ENCODE results near the gene FAM193B. TPM values are rescaled to one million over a fixed set of nuclear protein-coding genes. Genes with fewer than 3 reads are reported as not detected.

Gene FAM193B
- total and polyA plus RNA-seq, 10 donors, result 86.9 to 364 (median 134) TPM

GRCh38 chr5:177511181-177511580 lies 43.2 kb downstream of the FAM193B start:
- intact Hi-C loops (cut with DNase I; ENCODE audit: low total_unique reads), result no loop called here
- 69 to 77% (median 74%) methylated on average over 4 to 5 of the region's 5 CpGs for WGBS, 5 donors
- H3K27ac ChIP-seq, result peak overlapping the region; percentile 74 to 99 (median 93)
- TF ChIP-seq POLR2AphosphoS5 (IDR thresholded peaks at IDR 0.05) (peak in 1 of 3 donors; percentile 13), CTCF (IDR thresholded peaks at IDR 0.05 in 8 of 11, conservative IDR thresholded peaks at IDR 0.05 in 3 of 11) (no peak), POLR2A (IDR thresholded peaks at IDR 0.05) (no peak)
- peaks cover 7 to 91% (median 61%) of the 10 kb centered on the region in 6 donors for H3K4me1 ChIP-seq
- peak overlapping the region in 3 of 8 donors; percentile 55 to 86 (median 57) for H3K4me3 ChIP-seq
- peaks cover 0 to 81% (median 54%) of the 10 kb centered on the region in 6 donors for H3K36me3 ChIP-seq
- no peaks in the 10 kb centered on the region for H3K9me3 ChIP-seq
- peak; percentile 81 for DNase-seq
- H3K27me3 ChIP-seq (replicated peaks in 1 of 7), result no peaks in the 10 kb centered on the region

- no peaks in the 10 kb centered on the region for H3K9me3 ChIP-seq
- peak overlapping the region in 5 of 8 donors; percentile 54 to 86 (median 57) for H3K4me3 ChIP-seq
- TF ChIP-seq POLR2AphosphoS5 (IDR thresholded peaks at IDR 0.05) (peak; percentile 83 to 92 (median 89)), POLR2A (IDR thresholded peaks at IDR 0.05) (peak in 1 of 3 donors; percentile 32), CTCF (IDR thresholded peaks at IDR 0.05 in 8 of 11, conservative IDR thresholded peaks at IDR 0.05 in 3 of 11) (peak in 1 of 11 experiments; percentile 11)
- peak; percentile 92 for DNase-seq
- intact Hi-C loops (cut with DNase I; ENCODE audit: low total_unique reads), result no loop called here
- peaks cover 0 to 84% (median 53%) of the 10 kb centered on the region in 6 donors for H3K36me3 ChIP-seq
- H3K27ac ChIP-seq, result peak overlapping the region; percentile 74 to 99 (median 93)
- H3K27me3 ChIP-seq (replicated peaks in 1 of 7), result no peaks in the 10 kb centered on the region
- H3K4me1 ChIP-seq, result peaks cover 1 to 91% (median 56%) of the 10 kb centered on the region in 6 donors
- 40 to 65% (median 53%) methylated on average over 13 to 15 of the region's 15 CpGs for WGBS, 5 donors
These were observed 43.8 kb downstream of the FAM193B start for GRCh38 chr5:177510567-177511053.

GRCh38 chr5:177509991-177510566 lies 44.3 kb downstream of the FAM193B start:
- peak; percentile 90 for DNase-seq
- intact Hi-C loops (cut with DNase I; ENCODE audit: low total_unique reads), result no loop called here
- H3K9me3 ChIP-seq, result no peaks in the 10 kb centered on the region
- peak overlapping the region; percentile 74 to 99 (median 93) for H3K27ac ChIP-seq
- peaks cover 0 to 84% (median 52%) of the 10 kb centered on the region in 6 donors for H3K36me3 ChIP-seq
- H3K4me3 ChIP-seq, result peak overlapping the region; percentile 4 to 86 (median 54)
- TF ChIP-seq POLR2AphosphoS5 (IDR thresholded peaks at IDR 0.05) (no peak), CTCF (IDR thresholded peaks at IDR 0.05 in 8 of 11, conservative IDR thresholded peaks at IDR 0.05 in 3 of 11) (no peak), POLR2A (IDR thresholded peaks at IDR 0.05) (no peak)
- no peaks in the 10 kb centered on the region for H3K27me3 ChIP-seq (replicated peaks in 1 of 7)
- 37 to 51% (median 40%) methylated on average over 11 of the region's 11 CpGs for WGBS, 5 donors
- peaks cover 0 to 91% (median 51%) of the 10 kb centered on the region in 6 donors for H3K4me1 ChIP-seq

- Histone ChIP-seq H3K36me3 (peaks cover 0 to 84% (median 52%) of the 10 kb centered on the region in 6 donors), H3K9me3 (no peaks in the 10 kb centered on the region), H3K4me1 (peaks cover 0 to 91% (median 46%) of the 10 kb centered on the region in 6 donors), H3K4me3 (peak within 1 kb of the TSS; percentile 38 to 86 (median 54)), H3K27me3 (replicated peaks in 1 of 7) (no peaks in the 10 kb centered on the region), H3K27ac (peak within 1 kb of the TSS; percentile 74 to 99 (median 93))
- 9 to 15% (median 12%) methylated on average over 6 to 20 of the region's 20 CpGs for WGBS, 5 donors
- intact Hi-C loops (cut with DNase I; ENCODE audit: low total_unique reads), result no loop called here
- peak in 3 of 11 experiments; percentile 9 to 30 (median 23) for TF ChIP-seq CTCF (IDR thresholded peaks at IDR 0.05 in 8 of 11, conservative IDR thresholded peaks at IDR 0.05 in 3 of 11)
- peak; percentile 62 to 79 (median 69) for TF ChIP-seq POLR2AphosphoS5 (IDR thresholded peaks at IDR 0.05)
- TF ChIP-seq POLR2A (IDR thresholded peaks at IDR 0.05), result peak in 1 of 3 donors; percentile 3
- peak; percentile 93 for DNase-seq
These were observed 44.9 kb downstream of the FAM193B start, which contains the start of gene DOK3 for GRCh38 chr5:177509381-177509951. Gene DOK3 (minus strand): TSS chr5:177509826. CDS start chr5:177509540, 286 bp downstream.
